ENCODE results near the gene CAMTA1.

Gene CAMTA1

GRCh38 chr1:7617826-7618225 is 832.6 kb downstream of the CAMTA1 start:
- DNase-seq, result no peak

- DNase-seq, result no peak
Observed at GRCh38 chr1:7620196-7620595, 834.9 kb downstream of the CAMTA1 start.

- no peak for DNase-seq
Observed at GRCh38 chr1:7621334-7622219, 836.3 kb downstream of the CAMTA1 start.

- DNase-seq, result no peak
Observed at GRCh38 chr1:7623842-7624241, 838.6 kb downstream of the CAMTA1 start.

GRCh38 chr1:7624791-7625355 is 839.6 kb downstream of the CAMTA1 start:
- DNase-seq, result no peak

- DNase-seq, result no peak
Observed at GRCh38 chr1:7625401-7625800, 840.1 kb downstream of the CAMTA1 start.

- DNase-seq, result no peak
Observed at GRCh38 chr1:7628273-7628672, 843.0 kb downstream of the CAMTA1 start.

GRCh38 chr1:7629011-7629410 is 843.8 kb downstream of the CAMTA1 start:
- DNase-seq, result no peak

GRCh38 chr1:7629465-7630195 is 844.4 kb downstream of the CAMTA1 start:
- no peak for DNase-seq

GRCh38 chr1:7630378-7630777 is 845.1 kb downstream of the CAMTA1 start:
- no peak for DNase-seq

- no peak for DNase-seq
Observed at GRCh38 chr1:7632176-7632575, 846.9 kb downstream of the CAMTA1 start.

- no peak for DNase-seq
Observed at GRCh38 chr1:7632681-7633080, 847.4 kb downstream of the CAMTA1 start.

GRCh38 chr1:7633506-7634245 is 848.4 kb downstream of the CAMTA1 start:
- no peak for DNase-seq

- no peak for DNase-seq
Observed at GRCh38 chr1:7634546-7635240, 849.4 kb downstream of the CAMTA1 start.

GRCh38 chr1:7636795-7637526 is 851.7 kb downstream of the CAMTA1 start:
- no peak for DNase-seq

- no peak for DNase-seq
Observed at GRCh38 chr1:7638078-7638477, 852.8 kb downstream of the CAMTA1 start.

GRCh38 chr1:7639435-7640131 is 854.3 kb downstream of the CAMTA1 start:
- DNase-seq, result no peak

GRCh38 chr1:7640350-7640749 is 855.1 kb downstream of the CAMTA1 start:
- no peak for DNase-seq

GRCh38 chr1:7640920-7641585 is 855.8 kb downstream of the CAMTA1 start:
- DNase-seq, result no peak

- DNase-seq, result no peak
Observed at GRCh38 chr1:7641587-7642417, 856.5 kb downstream of the CAMTA1 start.

Data from NCI-H1048 (cell line).